ENCODE measurements around the gene TMPRSS13.

GRCh38 chr11:117869604-117870003, 59.6 kb downstream of the TMPRSS13 start:
- no peak for TF ChIP-seq POLR2A (IDR thresholded peaks at IDR 0.05)
- no peak for TF ChIP-seq CTCF (IDR thresholded peaks at IDR 0.05)
